ENCODE data around the gene SCN2B. TPM values are rescaled to one million over a fixed set of nuclear protein-coding genes. Genes with fewer than 3 reads are reported as not detected.

Gene SCN2B
- total RNA-seq, 3 donors from 2014 or later = not detected

GRCh38 chr11:118213781-118214180, 37.3 kb upstream of the SCN2B start:
- H3K4me3 Mint-ChIP-seq = peak overlapping the region; percentile 81
- ATAC-seq (no peak), DNase-seq (no peak)
- H3K4me1 Mint-ChIP-seq (ENCODE audit: low read depth) = peaks cover 79% of the 10 kb centered on the region
- H3K36me3 Mint-ChIP-seq (ENCODE audit: insufficient read depth) = peaks cover 44% of the 10 kb centered on the region
- no peaks in the 10 kb centered on the region for H3K27me3 Mint-ChIP-seq (ENCODE audit: low read depth)
- no peaks in the 10 kb centered on the region for H3K9me3 Mint-ChIP-seq

DNA sequence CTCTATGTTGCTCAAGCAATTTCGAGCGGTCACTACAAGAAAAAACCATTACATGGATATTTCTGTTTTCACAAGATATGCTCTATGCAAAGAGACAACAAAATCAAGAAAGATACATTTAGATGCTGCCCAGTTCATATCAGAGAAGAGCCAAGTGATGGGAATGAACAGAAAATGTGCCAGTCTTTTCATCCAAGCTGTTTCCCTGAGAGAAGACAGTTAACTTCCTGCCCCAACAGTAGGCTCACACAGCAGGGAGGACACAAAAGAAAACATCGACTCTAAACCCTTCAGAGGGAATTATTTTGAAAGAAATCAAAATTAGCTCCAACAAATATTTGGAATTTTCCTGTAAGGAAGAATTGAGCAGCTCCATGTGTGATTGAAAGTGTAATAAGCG, 36.8 kb upstream of the SCN2B start:
- ATAC-seq (no peak), DNase-seq (no peak)
- H3K4me3 Mint-ChIP-seq = peak overlapping the region; percentile 57
- H3K9me3 Mint-ChIP-seq = no peaks in the 10 kb centered on the region
- no peaks in the 10 kb centered on the region for H3K27me3 Mint-ChIP-seq (ENCODE audit: low read depth)
- H3K36me3 Mint-ChIP-seq (ENCODE audit: insufficient read depth) = peaks cover 46% of the 10 kb centered on the region
- peaks cover 75% of the 10 kb centered on the region for H3K4me1 Mint-ChIP-seq (ENCODE audit: low read depth)

GRCh38 chr11:118212781-118213191, 36.3 kb upstream of the SCN2B start:
- Mint-ChIP-seq H3K27me3 (ENCODE audit: low read depth) (no peaks in the 10 kb centered on the region), H3K9me3 (no peaks in the 10 kb centered on the region), H3K36me3 (ENCODE audit: insufficient read depth) (peaks cover 50% of the 10 kb centered on the region), H3K4me3 (peak overlapping the region; percentile 57), H3K4me1 (ENCODE audit: low read depth) (peaks cover 75% of the 10 kb centered on the region)
- DNase-seq (no peak), ATAC-seq (no peak)

DNA sequence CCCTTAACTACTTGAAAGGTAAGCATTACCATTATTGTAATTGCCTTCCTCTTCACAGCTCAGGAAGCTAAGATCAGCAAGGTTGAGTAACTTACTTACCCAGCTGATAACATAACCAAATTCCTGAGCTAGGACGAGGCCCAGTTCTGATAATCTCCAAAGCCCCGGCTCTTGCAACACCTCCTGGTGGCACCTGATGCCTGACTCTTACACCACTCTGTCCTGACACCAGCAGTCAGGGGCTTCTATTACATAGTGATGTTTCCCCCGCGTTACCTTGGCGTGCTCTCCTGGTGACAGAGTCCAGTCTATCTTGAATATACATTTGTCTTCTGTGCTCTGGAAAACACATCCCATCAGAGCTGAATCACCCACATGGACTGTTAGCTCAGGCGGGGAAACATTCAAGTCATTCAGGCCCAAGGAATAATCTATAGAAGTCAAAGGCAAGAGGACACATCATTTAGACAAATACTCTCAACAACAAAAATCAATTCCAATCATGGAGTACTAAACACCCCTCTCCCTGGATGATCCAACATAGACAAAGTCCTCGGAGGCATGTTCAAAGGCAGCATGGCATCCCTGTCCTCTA, 35.8 kb upstream of the SCN2B start:
- Mint-ChIP-seq H3K27me3 (ENCODE audit: low read depth) (no peaks in the 10 kb centered on the region), H3K4me1 (ENCODE audit: low read depth) (peaks cover 72% of the 10 kb centered on the region), H3K4me3 (no peak overlapping the region), H3K9me3 (no peaks in the 10 kb centered on the region), H3K36me3 (ENCODE audit: insufficient read depth) (peaks cover 52% of the 10 kb centered on the region)
- no peak for ATAC-seq
- DNase-seq = no peak

DNA sequence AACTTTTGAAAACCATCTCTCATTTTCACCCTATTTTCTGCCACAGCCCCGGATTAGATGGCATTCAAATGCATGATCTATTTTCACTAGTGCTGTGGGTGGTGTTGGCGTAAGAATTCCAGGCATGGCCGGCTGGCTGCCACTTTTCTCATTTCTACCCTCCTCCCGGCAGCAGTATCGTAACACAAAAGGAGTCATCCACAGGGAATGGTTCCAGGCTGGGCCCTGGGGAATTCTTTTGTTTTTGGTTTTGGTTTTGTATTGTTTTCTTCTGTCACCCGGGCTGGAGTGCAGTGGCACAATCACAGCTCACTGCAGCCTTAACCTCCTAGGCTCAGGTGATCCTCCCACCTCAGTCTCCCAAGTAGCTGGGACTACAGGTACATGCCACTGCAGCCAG, 34.6 kb upstream of the SCN2B start:
- H3K4me1 Mint-ChIP-seq (ENCODE audit: low read depth) = peaks cover 62% of the 10 kb centered on the region
- peaks cover 64% of the 10 kb centered on the region for H3K36me3 Mint-ChIP-seq (ENCODE audit: insufficient read depth)
- no peak overlapping the region for H3K4me3 Mint-ChIP-seq
- DNase-seq = no peak
- no peaks in the 10 kb centered on the region for H3K9me3 Mint-ChIP-seq
- ATAC-seq = no peak
- H3K27me3 Mint-ChIP-seq (ENCODE audit: low read depth) = no peaks in the 10 kb centered on the region

GRCh38 chr11:118210323-118210722, 33.9 kb upstream of the SCN2B start:
- Mint-ChIP-seq H3K9me3 (no peaks in the 10 kb centered on the region), H3K27me3 (ENCODE audit: low read depth) (no peaks in the 10 kb centered on the region), H3K4me1 (ENCODE audit: low read depth) (peaks cover 56% of the 10 kb centered on the region), H3K36me3 (ENCODE audit: insufficient read depth) (peaks cover 71% of the 10 kb centered on the region), H3K4me3 (no peak overlapping the region)
- DNase-seq = no peak
- ATAC-seq = no peak

GRCh38 chr11:118209033-118209432, 32.6 kb upstream of the SCN2B start:
- H3K4me3 Mint-ChIP-seq = no peak overlapping the region
- H3K27me3 Mint-ChIP-seq (ENCODE audit: low read depth) = no peaks in the 10 kb centered on the region
- DNase-seq = no peak
- ATAC-seq = peak; percentile 40 to 52
- no peaks in the 10 kb centered on the region for H3K9me3 Mint-ChIP-seq
- H3K4me1 Mint-ChIP-seq (ENCODE audit: low read depth) = peaks cover 43% of the 10 kb centered on the region
- H3K36me3 Mint-ChIP-seq (ENCODE audit: insufficient read depth) = peaks cover 71% of the 10 kb centered on the region

DNA sequence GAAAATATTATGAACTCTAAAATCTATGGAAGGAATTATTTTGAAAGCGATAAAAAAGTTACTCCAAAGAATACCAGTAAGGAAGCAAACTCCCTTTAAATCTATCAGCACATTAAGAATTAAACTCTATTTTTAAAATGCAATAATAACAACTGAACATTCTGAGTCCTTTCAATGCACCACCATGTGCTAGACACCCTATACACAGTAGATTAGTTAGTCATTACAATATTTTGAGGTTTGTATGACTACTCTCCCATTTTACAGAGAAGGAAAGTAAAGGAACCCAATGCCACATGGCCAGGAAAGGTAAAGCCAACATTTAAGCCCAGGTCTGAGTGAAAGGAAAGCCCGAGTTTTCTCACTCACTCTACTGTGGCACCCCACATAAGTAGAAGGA, 30.6 kb upstream of the SCN2B start:
- H3K4me1 Mint-ChIP-seq (ENCODE audit: low read depth) = peaks cover 23% of the 10 kb centered on the region
- ATAC-seq = peak; percentile 36 to 54
- H3K36me3 Mint-ChIP-seq (ENCODE audit: insufficient read depth) = peaks cover 54% of the 10 kb centered on the region
- H3K4me3 Mint-ChIP-seq = no peak overlapping the region
- no peak for DNase-seq
- no peaks in the 10 kb centered on the region for H3K9me3 Mint-ChIP-seq
- H3K27me3 Mint-ChIP-seq (ENCODE audit: low read depth) = no peaks in the 10 kb centered on the region

DNA sequence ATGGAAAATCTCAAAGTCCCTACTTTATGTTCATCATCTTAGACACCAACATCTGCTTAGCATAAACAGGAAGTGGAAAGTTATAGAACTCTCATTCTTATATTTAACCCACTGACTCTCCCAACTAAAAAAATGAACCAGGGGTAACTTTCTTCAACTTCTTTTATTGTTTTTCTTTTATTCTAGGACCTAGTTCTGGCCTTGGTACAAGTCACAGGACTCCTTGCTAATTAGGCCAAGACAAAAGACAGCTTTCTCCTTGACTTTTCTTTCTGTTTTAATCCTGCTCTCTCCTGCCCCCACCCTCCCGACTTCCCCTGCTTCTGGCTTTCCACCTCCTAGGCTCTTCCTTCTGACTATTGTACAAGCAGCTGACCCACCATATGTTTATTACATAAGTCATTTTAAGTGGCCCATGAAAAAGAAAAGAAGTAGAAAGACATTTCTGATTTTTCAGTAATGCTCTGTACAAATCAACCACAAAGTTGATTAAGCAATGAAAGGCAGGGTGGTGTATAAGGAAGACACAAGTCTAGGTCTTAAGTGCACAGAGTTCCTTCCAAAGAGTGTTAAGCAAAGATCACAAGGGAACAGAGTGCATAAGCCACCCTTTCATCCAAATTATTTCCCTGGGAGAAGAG, 30.1 kb upstream of the SCN2B start:
- DNase-seq (no peak), ATAC-seq (no peak)
- H3K36me3 Mint-ChIP-seq (ENCODE audit: insufficient read depth) = peaks cover 49% of the 10 kb centered on the region
- peak overlapping the region; percentile 42 for H3K4me3 Mint-ChIP-seq
- no peaks in the 10 kb centered on the region for H3K9me3 Mint-ChIP-seq
- peaks cover 18% of the 10 kb centered on the region for H3K4me1 Mint-ChIP-seq (ENCODE audit: low read depth)
- no peaks in the 10 kb centered on the region for H3K27me3 Mint-ChIP-seq (ENCODE audit: low read depth)

DNA sequence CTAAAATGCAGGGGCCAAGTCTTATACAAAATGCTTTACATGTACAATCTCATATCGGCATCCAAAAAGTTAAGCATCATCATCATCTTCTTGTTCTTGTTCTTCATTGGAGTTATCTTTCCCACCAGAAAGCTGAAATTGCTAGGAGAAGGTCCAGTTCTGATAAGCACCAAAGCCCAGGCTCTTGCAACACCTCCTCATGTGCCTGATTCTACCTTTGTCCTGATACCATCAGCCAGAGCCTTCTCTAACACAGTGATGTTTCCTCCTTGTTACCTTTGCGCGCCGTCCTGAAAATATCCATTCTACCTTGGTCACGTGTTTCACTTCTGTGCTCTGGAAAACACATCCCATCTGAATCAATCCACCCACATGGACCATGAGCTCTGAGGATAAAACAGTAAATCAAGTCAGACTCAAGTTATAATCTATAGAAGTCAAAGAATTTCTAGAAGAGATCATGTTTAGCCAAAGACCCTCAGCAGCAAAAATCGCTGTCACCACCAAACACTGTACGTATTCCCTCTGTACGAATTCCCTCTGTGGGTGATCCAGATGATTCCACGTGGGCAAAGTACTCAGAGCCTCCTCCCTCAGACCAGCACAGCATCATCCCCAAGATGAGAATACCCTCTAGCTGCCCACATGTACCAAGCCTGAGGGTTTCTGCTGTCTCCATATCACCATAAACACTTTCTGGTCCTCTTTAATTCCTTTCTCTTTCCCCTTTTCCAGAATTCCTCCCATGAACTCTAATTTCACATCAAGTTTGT, 29.4 kb upstream of the SCN2B start:
- DNase-seq = no peak
- H3K4me1 Mint-ChIP-seq (ENCODE audit: low read depth) = peaks cover 18% of the 10 kb centered on the region

GRCh38 chr11:118202599-118203422, 26.4 kb upstream of the SCN2B start:
- Mint-ChIP-seq H3K36me3 (ENCODE audit: insufficient read depth) (peaks cover 28% of the 10 kb centered on the region), H3K9me3 (no peaks in the 10 kb centered on the region), H3K4me1 (ENCODE audit: low read depth) (peaks cover 16% of the 10 kb centered on the region), H3K4me3 (no peak overlapping the region), H3K27me3 (ENCODE audit: low read depth) (no peaks in the 10 kb centered on the region)
- ATAC-seq = no peak
- DNase-seq = peak; percentile 50

More for the DNA sequence above, 29.4 kb upstream of the SCN2B start:
- H3K36me3 Mint-ChIP-seq (ENCODE audit: insufficient read depth) = peaks cover 45% of the 10 kb centered on the region
- no peaks in the 10 kb centered on the region for H3K9me3 Mint-ChIP-seq
- H3K27me3 Mint-ChIP-seq (ENCODE audit: low read depth) = no peaks in the 10 kb centered on the region
- peak overlapping the region; percentile 42 for H3K4me3 Mint-ChIP-seq
- no peak for ATAC-seq

- Mint-ChIP-seq H3K27me3 (ENCODE audit: low read depth) (no peaks in the 10 kb centered on the region), H3K36me3 (ENCODE audit: insufficient read depth) (peaks cover 28% of the 10 kb centered on the region), H3K4me1 (ENCODE audit: low read depth) (peaks cover 14% of the 10 kb centered on the region), H3K9me3 (no peaks in the 10 kb centered on the region), H3K4me3 (no peak overlapping the region)
- ATAC-seq (no peak), DNase-seq (no peak)
These were observed 25.5 kb upstream of the SCN2B start for GRCh38 chr11:118201966-118202365.

GRCh38 chr11:118200901-118201680, 24.7 kb upstream of the SCN2B start:
- Mint-ChIP-seq H3K36me3 (ENCODE audit: insufficient read depth) (peaks cover 24% of the 10 kb centered on the region), H3K4me3 (no peak overlapping the region), H3K4me1 (ENCODE audit: low read depth) (peaks cover 14% of the 10 kb centered on the region), H3K9me3 (no peaks in the 10 kb centered on the region), H3K27me3 (ENCODE audit: low read depth) (no peaks in the 10 kb centered on the region)
- peak; percentile 87 to 93 for ATAC-seq
- peak; percentile 55 for DNase-seq
